ENCODE measurements around the gene MDGA2.

Gene MDGA2

GRCh38 chr14:46885566-46885965, 789.8 kb downstream of the MDGA2 start:
- no peak overlapping the region for H2BK12ac ChIP-seq (ENCODE audit: low read length in 2 of 2)
- 94% methylated on average over 3 of the region's 3 CpGs for WGBS
- H3K14ac ChIP-seq (ENCODE audit: low read length in 2 of 2): no peak overlapping the region
- no peaks in the 10 kb centered on the region for H3K27me3 ChIP-seq (ENCODE audit: control insufficient read depth in 1 of 2, insufficient read depth in 1 of 2, low read length in 2 of 2)
- H2BK120ac ChIP-seq (ENCODE audit: low read depth, low read length): no peak overlapping the region
- H4K8ac ChIP-seq (ENCODE audit: low read length): no peak overlapping the region
- no peaks in the 10 kb centered on the region for H3K79me1 ChIP-seq (replicated peaks; ENCODE audit: low read length, poor library complexity, severe bottlenecking)
- H3K9me3 ChIP-seq (ENCODE audit: control insufficient read depth, low read length): no peaks in the 10 kb centered on the region
- no peak overlapping the region for H3K4me2 ChIP-seq (ENCODE audit: low read length, poor library complexity, severe bottlenecking)
- no peak overlapping the region for H3K4me3 ChIP-seq (ENCODE audit: insufficient read depth in 1 of 2, low read depth in 1 of 2, low read length in 2 of 2)
- H4K91ac ChIP-seq (ENCODE audit: low read length): no peak overlapping the region
- DNase-seq: no peak
- no peaks in the 10 kb centered on the region for H3K4me1 ChIP-seq (ENCODE audit: control insufficient read depth, insufficient read depth, low read depth, low read length)
- H3K27ac ChIP-seq (ENCODE audit: low read length, poor library complexity, severe bottlenecking): no peak overlapping the region
- no peak overlapping the region for H2BK5ac ChIP-seq (ENCODE audit: low read depth, low read length, poor library complexity, severe bottlenecking)
- H2BK15ac ChIP-seq (ENCODE audit: low read depth, poor library complexity, severe bottlenecking): no peak overlapping the region
- H2AK5ac ChIP-seq (ENCODE audit: low read length, severe bottlenecking): no peak overlapping the region
- no peaks in the 10 kb centered on the region for H3K36me3 ChIP-seq (ENCODE audit: control insufficient read depth in 1 of 2, insufficient read depth in 2 of 2, low read depth in 1 of 2, low read length in 2 of 2)
- H3K4ac ChIP-seq (ENCODE audit: low read depth in 1 of 2, low read length in 2 of 2): no peak overlapping the region
- no peak overlapping the region for H3K23ac ChIP-seq (ENCODE audit: low read length in 2 of 2)
- H2AFZ ChIP-seq (ENCODE audit: low read depth, low read length): no peak overlapping the region
- H3K18ac ChIP-seq (ENCODE audit: low read depth in 1 of 2, low read length in 2 of 2): no peak overlapping the region
- no peak overlapping the region for H3K9ac ChIP-seq (ENCODE audit: low read length)

- Histone ChIP-seq H3K4me1 (ENCODE audit: control insufficient read depth, insufficient read depth, low read depth, low read length) (no peaks in the 10 kb centered on the region), H4K91ac (ENCODE audit: low read length) (no peak overlapping the region), H3K23ac (ENCODE audit: low read length in 2 of 2) (no peak overlapping the region), H3K18ac (ENCODE audit: low read depth in 1 of 2, low read length in 2 of 2) (no peak overlapping the region), H3K4me2 (ENCODE audit: low read length, poor library complexity, severe bottlenecking) (no peak overlapping the region), H3K79me1 (replicated peaks; ENCODE audit: low read length, poor library complexity, severe bottlenecking) (no peaks in the 10 kb centered on the region), H2BK5ac (ENCODE audit: low read depth, low read length, poor library complexity, severe bottlenecking) (no peak overlapping the region), H3K4me3 (ENCODE audit: insufficient read depth in 1 of 2, low read depth in 1 of 2, low read length in 2 of 2) (no peak overlapping the region), H2AK5ac (ENCODE audit: low read length, severe bottlenecking) (no peak overlapping the region), H4K8ac (ENCODE audit: low read length) (no peak overlapping the region), H3K9me3 (ENCODE audit: control insufficient read depth, low read length) (peaks cover 8% of the 10 kb centered on the region), H2AFZ (ENCODE audit: low read depth, low read length) (no peak overlapping the region), H3K27ac (ENCODE audit: low read length, poor library complexity, severe bottlenecking) (no peak overlapping the region), H2BK15ac (ENCODE audit: low read depth, poor library complexity, severe bottlenecking) (no peak overlapping the region), H3K27me3 (ENCODE audit: control insufficient read depth in 1 of 2, insufficient read depth in 1 of 2, low read length in 2 of 2) (no peaks in the 10 kb centered on the region), H2BK120ac (ENCODE audit: low read depth, low read length) (no peak overlapping the region), H3K14ac (ENCODE audit: low read length in 2 of 2) (no peak overlapping the region), H3K36me3 (ENCODE audit: control insufficient read depth in 1 of 2, insufficient read depth in 2 of 2, low read depth in 1 of 2, low read length in 2 of 2) (no peaks in the 10 kb centered on the region), H3K9ac (ENCODE audit: low read length) (no peak overlapping the region), H3K4ac (ENCODE audit: low read depth in 1 of 2, low read length in 2 of 2) (no peak overlapping the region), H2BK12ac (ENCODE audit: low read length in 2 of 2) (no peak overlapping the region)
- no peak for DNase-seq
Measured at GRCh38 chr14:46861753-46862152, 813.7 kb downstream of the MDGA2 start.

- Histone ChIP-seq H4K8ac (ENCODE audit: low read length) (no peak overlapping the region), H4K91ac (ENCODE audit: low read length) (no peak overlapping the region), H3K4me2 (ENCODE audit: low read length, poor library complexity, severe bottlenecking) (no peak overlapping the region), H3K9ac (ENCODE audit: low read length) (no peak overlapping the region), H3K79me1 (replicated peaks; ENCODE audit: low read length, poor library complexity, severe bottlenecking) (no peaks in the 10 kb centered on the region), H3K14ac (ENCODE audit: low read length in 2 of 2) (no peak overlapping the region), H3K18ac (ENCODE audit: low read depth in 1 of 2, low read length in 2 of 2) (no peak overlapping the region), H3K27ac (ENCODE audit: low read length, poor library complexity, severe bottlenecking) (no peak overlapping the region), H3K27me3 (ENCODE audit: control insufficient read depth in 1 of 2, insufficient read depth in 1 of 2, low read length in 2 of 2) (no peaks in the 10 kb centered on the region), H3K4ac (ENCODE audit: low read depth in 1 of 2, low read length in 2 of 2) (no peak overlapping the region), H2BK15ac (ENCODE audit: low read depth, poor library complexity, severe bottlenecking) (no peak overlapping the region), H2BK12ac (ENCODE audit: low read length in 2 of 2) (no peak overlapping the region), H2BK5ac (ENCODE audit: low read depth, low read length, poor library complexity, severe bottlenecking) (no peak overlapping the region), H3K36me3 (ENCODE audit: control insufficient read depth in 1 of 2, insufficient read depth in 2 of 2, low read depth in 1 of 2, low read length in 2 of 2) (no peaks in the 10 kb centered on the region), H3K23ac (ENCODE audit: low read length in 2 of 2) (no peak overlapping the region), H3K4me3 (ENCODE audit: insufficient read depth in 1 of 2, low read depth in 1 of 2, low read length in 2 of 2) (no peak overlapping the region), H2AFZ (ENCODE audit: low read depth, low read length) (no peak overlapping the region), H3K9me3 (ENCODE audit: control insufficient read depth, low read length) (no peaks in the 10 kb centered on the region), H2AK5ac (ENCODE audit: low read length, severe bottlenecking) (no peak overlapping the region), H3K4me1 (ENCODE audit: control insufficient read depth, insufficient read depth, low read depth, low read length) (no peaks in the 10 kb centered on the region), H2BK120ac (ENCODE audit: low read depth, low read length) (no peak overlapping the region)
- WGBS: 95% methylated on average over 9 of the region's 11 CpGs
- peak; percentile 46 for DNase-seq
Measured at GRCh38 chr14:46840944-46841720, 834.3 kb downstream of the MDGA2 start.

GRCh38 chr14:46820291-46820690, 855.1 kb downstream of the MDGA2 start:
- Histone ChIP-seq H3K27ac (ENCODE audit: low read length, poor library complexity, severe bottlenecking) (no peak overlapping the region), H2BK15ac (ENCODE audit: low read depth, poor library complexity, severe bottlenecking) (no peak overlapping the region), H3K4me2 (ENCODE audit: low read length, poor library complexity, severe bottlenecking) (no peak overlapping the region), H2BK5ac (ENCODE audit: low read depth, low read length, poor library complexity, severe bottlenecking) (no peak overlapping the region), H3K14ac (ENCODE audit: low read length in 2 of 2) (no peak overlapping the region), H4K8ac (ENCODE audit: low read length) (no peak overlapping the region), H2AK5ac (ENCODE audit: low read length, severe bottlenecking) (no peak overlapping the region), H3K9me3 (ENCODE audit: control insufficient read depth, low read length) (no peaks in the 10 kb centered on the region), H2BK120ac (ENCODE audit: low read depth, low read length) (no peak overlapping the region), H3K36me3 (ENCODE audit: control insufficient read depth in 1 of 2, insufficient read depth in 2 of 2, low read depth in 1 of 2, low read length in 2 of 2) (no peaks in the 10 kb centered on the region), H4K91ac (ENCODE audit: low read length) (no peak overlapping the region), H3K23ac (ENCODE audit: low read length in 2 of 2) (no peak overlapping the region), H3K4ac (ENCODE audit: low read depth in 1 of 2, low read length in 2 of 2) (no peak overlapping the region), H3K79me1 (replicated peaks; ENCODE audit: low read length, poor library complexity, severe bottlenecking) (no peaks in the 10 kb centered on the region), H3K18ac (ENCODE audit: low read depth in 1 of 2, low read length in 2 of 2) (no peak overlapping the region), H2AFZ (ENCODE audit: low read depth, low read length) (no peak overlapping the region), H3K4me1 (ENCODE audit: control insufficient read depth, insufficient read depth, low read depth, low read length) (no peaks in the 10 kb centered on the region), H2BK12ac (ENCODE audit: low read length in 2 of 2) (no peak overlapping the region), H3K4me3 (ENCODE audit: insufficient read depth in 1 of 2, low read depth in 1 of 2, low read length in 2 of 2) (no peak overlapping the region), H3K9ac (ENCODE audit: low read length) (no peak overlapping the region), H3K27me3 (ENCODE audit: control insufficient read depth in 1 of 2, insufficient read depth in 1 of 2, low read length in 2 of 2) (no peaks in the 10 kb centered on the region)
- DNase-seq: no peak
- WGBS: 95% methylated on average over 42 of the region's 42 CpGs
